Smooth muscle cell of the brain vasculature (primary cell): ENCODE data around the gene EREG.

Source experiments
- DNase-seq: peaks from one replicate; pipeline ENCODE4 v3.0.0-alpha.2; 2012; ENCODE audit warnings: low read depth, low spot score

EREG gene

GRCh38 chr4:74344031-74344430 lies 20.9 kb upstream of the EREG start:
- DNase-seq = no peak

DNA sequence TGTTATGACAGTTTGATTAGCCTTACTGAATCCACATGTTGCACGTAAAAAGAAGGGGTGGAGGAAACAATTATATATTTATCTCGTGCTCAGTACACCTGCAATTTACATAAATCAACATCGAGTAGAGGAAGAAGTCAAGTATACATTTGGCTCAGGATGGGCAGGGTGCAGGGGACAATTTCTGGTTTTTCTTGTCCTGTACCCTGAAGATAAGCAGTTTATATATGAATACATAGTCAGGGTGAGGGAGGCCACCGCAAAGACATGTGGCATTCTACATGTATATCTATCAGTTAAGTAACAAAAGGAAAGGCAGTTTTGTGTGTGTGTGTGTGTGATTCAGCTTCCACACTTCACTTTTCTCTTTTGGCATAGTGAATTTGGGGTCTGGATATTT lies 11.1 kb upstream of the EREG start:
- no peak for DNase-seq

- no peak for DNase-seq
Observed at GRCh38 chr4:74357965-74358364, 7.0 kb upstream of the EREG start.

DNA sequence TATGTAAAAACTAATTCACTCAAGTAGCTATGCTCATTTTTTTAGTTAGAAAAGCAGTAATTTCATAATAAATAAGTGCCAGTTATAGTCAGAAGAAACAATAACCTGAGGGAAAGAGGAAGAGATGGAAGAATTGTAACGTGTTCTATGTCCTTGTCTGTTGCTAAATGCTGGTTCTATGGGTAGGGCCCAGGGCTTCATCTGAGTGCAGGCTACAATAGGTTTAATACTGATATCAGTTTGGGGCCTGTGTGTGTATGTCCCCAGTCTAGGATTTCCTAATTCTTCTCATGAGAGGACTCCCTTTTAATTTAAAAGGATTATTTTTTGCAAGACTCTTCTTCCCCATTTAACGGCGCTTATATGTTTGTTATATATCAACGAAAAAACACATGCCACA lies 3.3 kb upstream of the EREG start:
- DNase-seq = no peak

DNA sequence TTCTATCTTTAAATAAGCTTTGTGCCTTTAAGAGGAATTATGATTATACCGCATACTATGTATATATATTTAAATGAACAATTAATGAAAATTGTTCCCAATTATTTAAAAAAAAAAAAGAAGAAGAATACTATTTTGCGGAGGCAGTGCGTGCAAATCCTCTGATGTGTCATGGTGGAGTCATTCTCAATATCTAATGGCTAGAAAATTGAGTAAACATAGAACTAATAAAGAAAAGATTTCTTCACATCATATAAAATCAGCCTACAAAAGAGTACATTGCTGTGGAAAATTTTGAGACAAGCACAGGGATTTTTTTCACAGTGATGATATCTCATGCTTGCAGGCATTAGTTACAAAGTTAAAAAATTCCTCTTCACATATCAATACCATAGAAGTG lies 2.6 kb upstream of the EREG start:
- no peak for DNase-seq

DNA sequence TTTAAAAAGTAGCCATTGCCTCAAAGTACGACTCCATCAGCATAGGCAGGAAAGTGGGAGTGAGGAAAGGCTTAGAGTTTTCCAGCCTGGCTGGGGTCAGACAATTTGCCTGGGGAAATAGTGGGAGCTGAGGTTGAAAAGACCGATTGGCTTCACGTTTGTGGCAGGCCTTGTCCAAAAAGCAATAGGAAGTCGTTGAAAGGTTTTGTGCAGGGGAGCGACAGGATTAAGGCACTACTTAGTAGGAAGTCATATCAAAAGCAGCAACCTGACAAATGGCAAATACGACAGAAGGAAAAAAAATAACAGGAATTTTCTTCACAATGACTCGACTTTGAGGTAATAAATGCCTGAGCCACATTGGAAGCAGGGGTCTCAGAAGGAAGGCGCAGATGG lies 691 bp upstream of the EREG start:
- DNase-seq = no peak

DNA sequence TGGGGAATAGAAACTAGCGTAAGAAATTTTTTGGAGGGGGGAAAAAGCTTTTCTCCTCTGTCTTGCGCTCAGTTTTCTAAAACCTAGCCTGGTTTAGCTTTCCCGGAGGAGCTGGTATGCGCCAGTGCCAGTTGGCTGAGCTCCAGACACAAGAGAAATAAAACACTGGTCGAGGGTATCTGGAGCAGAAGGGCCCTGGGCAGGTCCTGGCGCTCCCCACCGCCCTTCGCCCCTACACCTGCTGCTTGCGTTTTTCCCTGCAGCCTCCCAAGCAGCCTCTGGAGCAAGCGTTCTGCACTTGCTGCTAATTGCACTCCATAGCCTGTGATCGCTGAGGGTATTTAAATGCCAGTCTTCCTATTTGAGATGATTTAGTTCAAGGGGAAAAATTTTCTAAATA lies 816 bp downstream of the EREG start:
- no peak for DNase-seq

GRCh38 chr4:74366367-74366911 lies 1.5 kb downstream of the EREG start:
- no peak for DNase-seq

- no peak for DNase-seq
Observed at GRCh38 chr4:74367656-74368290, 2.8 kb downstream of the EREG start.

DNA sequence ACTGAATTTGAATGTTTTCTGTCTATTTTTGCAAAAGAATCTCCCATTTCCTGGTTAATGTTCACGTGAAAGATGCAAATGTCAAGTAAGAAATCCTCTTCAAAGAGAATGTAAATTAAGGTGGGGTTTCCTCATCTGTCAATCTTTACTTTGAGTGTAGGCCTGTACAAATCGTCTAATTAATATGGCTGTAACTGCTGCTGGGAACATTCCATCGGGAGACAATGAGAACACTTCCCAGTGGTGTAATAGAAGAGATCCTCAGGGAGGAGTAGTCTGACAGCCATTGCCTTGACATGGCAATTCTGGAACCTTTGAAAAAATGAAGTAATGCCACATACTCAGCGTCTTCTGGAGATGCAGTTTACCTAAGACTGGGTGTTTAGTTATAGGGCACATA lies 3.7 kb downstream of the EREG start:
- no peak for DNase-seq

GRCh38 chr4:74369855-74370254 lies 4.9 kb downstream of the EREG start:
- no peak for DNase-seq

- no peak for DNase-seq
Observed at GRCh38 chr4:74370912-74371311, 6.0 kb downstream of the EREG start.

DNA sequence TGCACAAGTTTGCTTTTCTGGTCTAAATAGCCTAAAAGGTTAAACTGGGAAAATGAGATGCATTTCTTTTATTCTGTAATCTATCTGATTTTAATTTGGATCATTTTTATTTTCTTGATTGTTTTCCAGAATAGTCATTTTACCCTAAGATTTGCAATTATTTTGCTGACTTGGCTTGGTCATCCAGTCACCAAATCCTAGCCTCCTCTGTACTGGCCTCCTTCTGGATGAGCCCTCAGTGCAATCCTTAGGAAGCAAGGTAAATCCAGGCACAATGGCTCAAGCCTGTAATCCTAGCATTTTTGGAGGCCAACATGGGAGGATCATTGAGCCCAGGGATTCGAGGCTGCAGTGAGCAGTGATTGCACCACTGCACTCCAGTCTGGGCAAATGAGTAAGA lies 9.2 kb downstream of the EREG start:
- DNase-seq = no peak

DNA sequence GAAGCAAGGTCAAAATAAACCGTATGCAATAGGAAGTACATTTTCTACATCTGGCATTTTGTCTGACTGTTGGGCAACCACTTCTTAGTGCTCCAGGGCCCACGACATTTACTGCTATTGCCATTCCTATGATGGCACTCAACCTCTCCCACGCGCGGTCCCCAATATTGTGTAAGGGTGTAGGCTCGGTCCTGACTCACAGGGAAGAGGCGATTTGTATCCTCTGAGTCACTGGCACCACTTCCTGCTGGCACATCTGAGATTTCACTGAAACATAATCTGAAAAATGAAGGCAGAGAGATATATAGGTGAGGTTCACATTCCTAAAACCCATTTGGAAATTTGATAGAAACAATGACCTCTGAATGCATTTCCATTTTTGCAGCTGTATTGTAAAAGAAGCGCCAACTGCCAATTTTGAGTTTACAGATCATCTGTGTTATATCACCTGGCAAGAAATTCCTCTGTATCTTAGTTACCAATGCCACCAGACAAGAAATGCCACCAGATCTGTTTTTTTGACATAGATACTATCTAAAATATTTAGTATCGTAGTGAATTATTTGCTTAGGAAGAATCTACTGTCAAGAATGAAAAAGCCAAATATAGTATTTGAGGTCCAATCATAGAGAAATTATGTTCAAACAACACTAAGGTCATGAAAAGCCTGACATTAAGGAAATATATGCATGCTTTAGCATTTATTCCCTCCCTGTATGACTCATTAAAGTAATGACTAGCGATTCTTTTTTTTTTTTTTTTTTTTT lies 9.8 kb downstream of the EREG start:
- no peak for DNase-seq

GRCh38 chr4:74375824-74376426 lies 11.0 kb downstream of the EREG start:
- no peak for DNase-seq

DNA sequence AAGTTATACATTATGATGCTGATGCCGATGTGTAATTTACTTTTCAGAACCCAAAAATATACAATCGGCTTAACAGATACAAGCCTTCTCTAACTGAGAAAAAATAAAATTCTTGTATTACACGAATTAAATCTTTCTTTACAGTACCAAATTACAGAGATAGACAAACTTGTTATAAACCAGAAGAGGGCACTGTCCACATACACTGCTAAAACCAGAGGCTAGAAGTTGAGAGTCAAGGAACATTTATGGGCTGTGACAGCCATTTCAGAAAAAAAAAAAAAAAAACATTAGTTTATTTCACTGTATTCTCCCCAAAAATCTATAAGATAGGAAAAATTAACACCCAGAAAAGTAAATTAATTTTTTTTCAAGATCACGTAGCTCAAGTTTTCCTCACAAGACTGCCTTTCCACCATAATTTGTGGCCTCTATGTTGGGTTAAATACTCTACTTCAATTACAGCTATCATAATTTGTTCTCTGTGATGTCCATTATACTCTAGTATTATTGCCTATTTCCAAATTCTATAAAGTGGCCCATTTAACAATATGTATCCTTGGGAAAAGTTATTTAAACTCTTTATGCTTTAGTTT lies 12.0 kb downstream of the EREG start:
- DNase-seq = no peak

DNA sequence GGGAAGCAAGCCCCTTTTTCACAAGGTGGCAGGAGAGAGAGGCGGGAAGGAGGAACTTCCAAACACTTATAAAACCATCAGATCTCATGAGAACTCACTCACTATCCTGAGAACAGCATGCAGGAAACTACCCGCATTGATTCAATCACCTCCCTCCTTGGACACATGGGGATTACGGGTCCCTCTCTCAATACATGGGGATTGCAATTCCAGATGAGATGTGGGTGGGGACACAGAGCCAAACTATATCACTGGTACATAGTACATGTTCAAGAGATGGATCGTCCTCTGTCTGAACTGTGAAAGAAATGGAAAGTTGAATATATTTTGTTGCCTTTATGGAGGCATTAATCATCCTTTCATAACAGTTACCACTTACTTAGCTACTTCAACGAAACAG lies 12.8 kb downstream of the EREG start:
- no peak for DNase-seq

DNA sequence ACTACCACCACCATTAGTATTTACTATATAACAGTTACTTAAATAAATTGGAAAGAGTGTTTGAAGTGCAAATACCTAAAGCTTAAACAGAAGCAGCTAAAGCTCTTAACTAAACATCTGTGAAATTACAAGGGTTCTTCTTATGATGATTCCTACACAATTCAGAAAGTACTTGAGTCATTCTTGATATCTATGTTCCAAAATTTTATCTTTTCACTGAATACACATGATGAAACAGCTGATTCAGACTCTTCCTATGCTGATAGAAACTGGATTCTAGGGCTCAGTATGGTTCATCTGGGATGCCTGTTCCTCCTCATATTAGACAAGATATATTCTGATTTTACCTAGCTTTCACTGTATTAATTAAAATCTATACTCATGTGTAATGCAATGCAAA lies 13.6 kb downstream of the EREG start:
- DNase-seq = no peak

DNA sequence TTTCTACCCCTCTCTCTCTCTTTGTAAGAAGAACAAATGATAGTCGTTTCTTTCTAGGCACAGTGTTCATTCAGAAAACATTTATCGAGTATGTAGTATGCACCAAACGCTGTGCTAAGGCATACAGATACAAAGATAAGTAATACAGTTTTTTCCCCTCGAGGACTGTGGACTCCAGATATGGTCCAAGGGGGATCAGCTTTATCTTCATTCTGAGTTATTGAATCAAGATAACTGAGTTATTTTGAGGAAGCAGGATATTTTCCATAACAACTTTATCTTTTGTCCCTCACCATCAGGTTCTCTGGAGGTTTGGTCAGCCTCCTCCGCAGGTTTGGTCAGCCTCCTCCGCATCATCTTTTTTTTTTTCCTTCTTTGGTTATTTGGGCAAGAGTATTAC lies 15.0 kb downstream of the EREG start:
- no peak for DNase-seq

- DNase-seq = no peak
Observed at GRCh38 chr4:74385386-74385785, 20.4 kb downstream of the EREG start.

DNA sequence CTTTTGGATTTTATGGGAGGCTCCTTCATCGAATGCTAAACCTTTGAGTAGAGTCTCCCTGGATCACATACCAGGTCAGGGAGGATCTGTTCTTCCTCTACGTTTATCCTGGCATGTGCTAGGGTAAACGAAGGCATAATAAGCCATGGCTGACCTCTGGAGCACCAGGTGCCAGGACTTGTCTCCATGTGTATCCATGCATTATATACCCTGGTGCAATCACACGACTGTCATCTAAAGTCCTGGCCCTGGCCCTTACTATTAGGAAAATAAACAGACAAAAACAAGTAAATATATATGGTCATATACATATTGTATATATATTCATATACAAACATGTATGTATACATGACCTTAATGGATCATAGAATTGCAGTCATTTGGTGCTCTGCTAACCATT lies 21.2 kb downstream of the EREG start:
- DNase-seq = no peak

DNA sequence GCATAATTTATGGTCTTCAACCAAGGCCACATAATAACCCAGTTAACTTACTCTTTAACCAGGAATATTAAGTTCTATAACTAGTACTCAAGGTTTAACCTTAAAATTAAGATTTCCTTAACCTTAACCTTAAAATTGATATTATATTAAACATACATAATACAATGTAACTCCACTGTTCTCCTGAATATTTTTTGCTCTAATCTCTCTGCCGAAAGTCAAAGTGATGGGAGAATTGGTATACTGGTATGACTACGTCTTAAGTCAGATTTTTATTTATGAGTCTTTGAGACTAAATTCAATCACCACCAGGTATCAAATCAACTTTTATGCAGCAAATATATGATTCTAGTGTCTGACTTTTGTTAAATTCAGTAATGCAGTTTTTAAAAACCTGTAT lies 22.8 kb downstream of the EREG start:
- DNase-seq = no peak

DNA sequence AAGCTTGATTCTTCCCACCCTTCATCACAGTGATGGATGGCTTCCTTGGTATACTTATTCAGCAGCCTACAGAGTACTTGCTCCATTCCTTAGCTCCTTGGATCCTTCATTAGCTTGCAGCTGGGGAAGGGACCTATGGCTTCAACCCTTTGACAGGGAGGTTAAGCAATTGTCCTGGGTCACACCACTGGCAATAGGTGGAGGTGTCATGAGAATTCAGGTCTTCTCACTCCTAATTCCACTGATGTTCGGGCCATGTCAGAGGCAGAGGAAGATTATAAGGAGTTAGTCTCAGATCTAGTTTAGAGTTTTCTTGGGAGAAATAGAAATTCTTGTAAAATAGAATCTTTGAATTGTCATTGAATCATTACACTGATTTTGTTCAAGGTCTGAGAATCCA lies 24.5 kb downstream of the EREG start:
- no peak for DNase-seq
